Stimulated activated CD8-positive, alpha-beta memory T cell treated with anti-CD3 and anti-CD28 coated beads, Interleukin-4, amount 100 ng/mL, for 1 hour (primary cell): ENCODE data around the gene KCNK17.
"Not testable (repeated sequence)": the region's sequence is repeated elsewhere in the genome, so short reads cannot be mapped to it uniquely, and the experiment has no call there.

Source experiments
- DNase-seq, 2 donors: peaks; one replicate each; pipeline ENCODE4 v3.0.0-alpha.2; 2020; ENCODE audit warnings: low read depth in 2 of 2, low spot score in 1 of 2

The KCNK17 gene

DNA sequence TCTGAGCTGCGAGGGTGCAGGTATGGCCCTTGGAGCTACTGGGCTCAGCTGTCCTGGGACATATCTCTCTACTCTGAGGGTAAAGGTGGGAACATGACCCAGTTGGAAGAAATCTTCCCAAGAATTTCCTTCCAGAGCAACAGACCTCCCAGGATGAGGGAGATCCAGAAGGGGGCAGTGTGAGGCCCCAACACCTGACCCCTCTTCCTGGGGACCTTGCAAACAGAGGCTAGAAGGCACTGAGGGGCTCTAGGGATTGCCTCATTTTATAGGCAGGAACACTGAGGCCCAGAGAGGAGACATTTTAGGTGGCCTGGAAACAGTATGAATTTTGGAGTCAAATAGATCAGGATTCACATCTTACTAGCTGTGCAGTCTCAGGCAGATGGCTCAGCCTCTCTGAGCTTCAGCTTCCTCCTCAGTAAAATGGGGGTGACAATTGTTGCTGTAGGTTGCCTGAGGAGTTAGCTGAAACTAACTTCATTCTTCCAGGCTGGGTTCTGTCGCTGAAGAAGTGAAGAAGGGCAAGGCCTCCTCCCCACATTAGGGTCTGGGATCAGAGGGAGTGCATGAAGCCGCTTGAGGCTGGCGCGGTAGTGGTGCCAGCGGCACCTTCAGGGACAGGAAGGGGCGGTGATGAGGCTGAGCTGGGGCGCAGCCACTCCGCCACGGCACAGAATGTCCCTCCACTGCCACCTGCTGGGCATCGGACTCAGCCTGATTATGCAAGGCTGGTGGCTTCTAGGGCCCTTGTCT lies 11.4 kb downstream of the KCNK17 start:
- DNase-seq, result peak; percentile 63 to 69

DNA sequence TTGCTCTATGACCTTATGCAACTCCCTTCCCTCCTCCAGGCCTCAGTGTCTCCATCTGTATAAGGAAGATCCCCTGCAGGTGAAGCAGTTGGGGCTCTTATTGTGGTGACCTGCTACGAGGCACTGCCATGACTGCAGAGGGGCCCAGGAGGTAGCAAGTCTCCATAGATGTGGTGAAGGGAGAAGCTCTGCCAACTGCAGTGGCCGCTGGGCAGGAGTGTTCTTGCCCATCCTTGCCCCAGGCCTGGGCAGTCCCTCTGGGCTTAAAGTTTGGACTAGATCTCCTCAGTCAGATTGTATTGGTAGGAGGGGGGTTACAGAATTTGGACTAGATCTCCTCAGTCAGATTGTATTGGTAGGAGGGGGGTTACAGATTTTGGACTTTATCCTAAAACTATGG lies 12.2 kb downstream of the KCNK17 start:
- no peak for DNase-seq

DNA sequence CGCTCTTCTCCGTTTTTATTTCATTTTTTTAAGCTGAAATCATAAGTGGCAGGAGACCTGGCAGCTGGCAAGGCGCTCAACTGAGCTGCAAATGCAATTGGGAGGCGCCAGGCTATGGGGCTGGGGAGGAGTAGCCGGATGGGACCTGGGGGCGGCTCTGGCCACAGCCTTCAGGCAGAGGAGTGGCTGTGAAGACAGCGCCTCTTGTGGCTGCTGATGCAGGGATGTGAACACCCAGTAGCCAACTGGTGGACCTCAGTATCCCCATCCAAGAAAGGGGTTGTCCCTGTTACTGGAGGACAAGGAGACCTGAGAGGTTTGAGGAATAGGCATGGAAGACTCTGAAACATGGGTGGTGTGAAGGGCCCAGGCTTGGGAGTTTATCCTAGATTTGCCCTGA lies 12.6 kb downstream of the KCNK17 start:
- DNase-seq, result no peak

DNA sequence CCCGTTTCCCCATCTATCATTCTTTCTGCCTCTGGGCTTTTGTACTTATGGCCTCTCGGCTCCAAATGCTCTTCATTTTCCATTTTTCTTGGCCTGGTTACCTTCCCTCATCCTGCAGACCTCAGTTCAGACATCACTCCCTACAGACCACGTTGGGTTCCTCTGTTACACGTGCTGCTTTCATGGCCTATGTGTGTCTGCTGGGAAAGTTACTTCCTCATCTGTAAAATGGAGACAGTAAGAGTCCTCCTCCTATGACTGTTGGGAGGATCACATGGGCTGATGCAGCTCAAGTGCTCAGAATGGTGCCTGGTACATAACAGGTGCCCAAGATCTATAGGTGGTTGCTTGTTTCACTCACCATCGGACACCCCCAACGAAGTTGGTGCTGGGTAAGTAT lies 13.5 kb downstream of the KCNK17 start:
- DNase-seq, result no peak

DNA sequence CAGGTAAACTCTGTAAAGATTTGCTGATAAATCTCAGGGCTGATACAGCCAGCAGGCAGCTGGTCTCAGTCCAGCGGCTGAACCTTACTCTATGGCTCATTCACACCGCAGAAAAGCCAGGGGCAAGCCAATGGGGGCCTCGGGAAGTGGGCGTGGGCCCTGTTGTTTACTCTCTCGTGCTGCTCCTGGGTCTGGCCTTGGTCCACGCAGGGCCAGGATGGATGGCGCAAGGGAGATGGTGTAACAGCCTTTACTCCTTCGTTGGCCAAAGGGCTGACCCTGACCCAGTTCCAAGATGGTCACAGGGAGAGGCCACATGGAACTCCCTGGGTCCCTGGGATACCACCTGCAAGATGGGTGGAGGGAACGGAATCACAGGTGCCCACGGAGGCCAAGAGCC lies 16.2 kb downstream of the KCNK17 start:
- no peak for DNase-seq

DNA sequence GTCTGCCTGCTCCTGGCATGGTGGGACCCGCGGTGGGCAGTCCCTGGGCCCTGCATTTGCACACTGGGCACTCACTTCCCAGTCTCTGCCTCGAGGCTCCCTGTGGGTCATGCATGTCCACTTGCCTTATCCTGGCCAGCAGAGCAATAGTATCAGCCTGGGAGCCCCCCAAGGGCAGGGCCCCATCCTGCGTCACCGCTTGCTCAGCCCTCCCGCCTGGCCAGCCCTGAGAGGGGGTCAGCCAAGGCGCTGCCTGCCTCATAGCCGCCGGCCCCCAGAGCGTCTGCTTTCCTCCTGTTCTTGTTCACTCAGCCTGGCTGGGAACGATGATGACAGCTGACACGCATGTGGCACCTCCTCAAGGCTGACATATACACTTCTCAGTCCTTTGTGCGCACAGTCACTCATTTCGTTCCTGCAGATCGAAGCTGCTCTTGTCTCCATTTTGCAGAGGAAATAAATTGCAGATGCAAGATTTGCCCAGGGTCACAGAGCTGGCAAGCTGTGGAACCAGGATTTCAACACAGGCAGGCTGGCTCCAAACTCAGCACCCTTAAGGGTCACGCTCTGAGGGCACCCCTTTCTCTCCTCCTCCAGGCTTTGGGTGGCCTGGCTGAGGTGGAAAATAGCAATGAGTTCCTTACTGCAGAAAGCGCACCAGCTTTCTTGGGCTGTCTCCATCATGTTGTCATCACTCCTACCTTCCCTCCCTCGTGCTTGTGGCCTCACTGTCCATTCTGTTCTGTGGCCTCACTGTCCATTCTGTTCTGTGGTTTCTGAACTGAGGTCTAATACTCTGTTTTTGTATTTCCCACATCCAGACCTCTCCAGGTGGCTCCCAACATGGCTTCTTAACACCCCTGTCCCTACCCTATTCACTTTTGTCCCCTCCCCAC lies 17.2 kb downstream of the KCNK17 start:
- DNase-seq, result no peak

DNA sequence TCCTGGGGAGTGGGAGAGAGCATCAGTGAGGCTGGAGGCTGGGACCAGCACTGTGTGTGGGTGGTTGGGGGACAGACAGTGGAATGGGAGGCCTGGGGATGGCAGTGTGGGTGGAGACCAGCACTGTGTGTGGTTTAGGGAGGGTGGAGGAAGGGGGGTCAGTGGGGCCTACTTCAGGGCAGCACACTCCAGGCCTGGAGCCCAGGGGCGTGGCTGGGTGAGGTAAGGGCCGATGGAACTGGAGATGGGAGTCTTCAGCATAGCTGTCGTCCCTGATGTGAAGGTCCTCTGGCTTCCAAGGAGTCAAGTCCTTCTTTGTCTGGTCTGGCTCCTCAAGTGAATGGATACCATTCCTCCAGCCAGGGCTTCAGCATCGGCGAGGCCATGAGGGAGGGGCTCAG lies 18.6 kb downstream of the KCNK17 start:
- DNase-seq, result no peak

DNA sequence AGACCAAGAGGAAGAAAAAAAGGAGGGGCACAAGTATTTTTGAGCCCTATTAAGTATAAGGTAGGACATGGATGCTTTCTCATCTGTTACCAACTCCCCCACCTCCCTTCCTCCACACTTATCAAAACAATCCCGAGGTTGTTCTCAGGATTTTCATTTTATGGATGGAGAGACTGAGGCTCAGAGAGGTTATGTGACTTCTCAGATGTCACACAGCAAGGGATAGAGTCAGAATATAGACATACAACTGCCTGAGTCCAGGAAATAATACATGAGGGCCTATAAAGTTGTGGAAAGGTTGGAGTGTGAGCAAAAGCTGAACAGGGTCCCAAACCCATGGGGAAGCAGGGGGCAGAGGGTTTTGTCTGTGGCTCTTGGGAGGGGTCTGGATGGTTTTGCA lies 19.3 kb downstream of the KCNK17 start:
- no peak for DNase-seq

DNA sequence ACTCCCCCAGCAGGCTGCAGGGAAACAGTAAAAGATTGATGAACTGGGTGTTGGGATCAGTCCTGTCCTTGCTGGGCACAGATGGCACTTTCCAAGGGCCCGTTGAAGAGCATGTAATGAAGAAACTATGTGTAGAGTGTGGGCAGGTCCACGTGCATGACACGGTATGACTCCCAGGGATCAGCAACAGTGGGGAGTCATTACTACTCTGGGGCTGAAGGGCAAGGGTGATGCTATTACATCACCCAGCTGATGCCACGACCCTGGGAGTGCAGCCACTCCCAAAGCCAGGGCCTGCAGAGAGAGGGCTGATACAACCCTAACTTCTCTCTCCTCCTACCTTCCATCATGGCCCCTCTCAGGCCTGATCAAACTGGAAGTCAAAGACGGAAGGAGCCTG lies 20.1 kb downstream of the KCNK17 start:
- no peak for DNase-seq

DNA sequence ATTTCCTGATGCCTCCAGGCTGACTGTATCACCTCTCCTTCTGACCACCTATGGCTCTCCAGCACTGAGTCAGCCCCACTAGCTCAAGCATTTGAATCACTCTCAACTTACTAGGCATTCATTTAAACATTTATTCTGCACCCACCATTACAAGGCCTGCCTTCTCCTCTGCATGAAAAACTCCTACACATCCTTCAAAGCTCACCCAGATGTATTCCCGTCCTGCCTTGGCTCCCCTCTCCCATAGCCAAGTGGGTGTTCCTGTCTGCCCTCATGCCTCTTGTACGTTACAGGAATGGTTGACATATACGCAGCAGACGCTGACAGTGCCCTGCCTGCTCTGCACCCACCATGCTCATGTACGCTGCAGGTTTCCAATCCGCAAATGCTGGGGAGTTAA lies 21.6 kb downstream of the KCNK17 start:
- no peak for DNase-seq

DNA sequence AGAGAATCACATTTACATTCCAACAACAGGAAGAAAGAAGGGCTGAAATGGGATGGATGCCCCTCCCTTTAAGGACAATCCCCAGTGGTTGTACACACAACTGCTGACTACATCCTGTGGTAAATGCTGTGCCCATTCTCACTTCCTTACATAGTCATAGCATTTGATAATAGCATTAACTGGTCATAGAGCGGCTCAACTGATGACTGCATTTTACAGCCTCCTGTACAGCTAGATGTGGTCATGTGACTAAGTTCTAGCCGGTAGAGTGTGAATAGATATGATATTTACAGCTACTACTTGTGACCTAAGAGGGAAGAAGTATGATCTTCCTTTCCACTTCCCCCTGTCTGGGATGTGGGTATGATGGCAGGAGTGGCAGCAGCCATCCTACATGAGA lies 24.7 kb downstream of the KCNK17 start:
- DNase-seq, result no peak

DNA sequence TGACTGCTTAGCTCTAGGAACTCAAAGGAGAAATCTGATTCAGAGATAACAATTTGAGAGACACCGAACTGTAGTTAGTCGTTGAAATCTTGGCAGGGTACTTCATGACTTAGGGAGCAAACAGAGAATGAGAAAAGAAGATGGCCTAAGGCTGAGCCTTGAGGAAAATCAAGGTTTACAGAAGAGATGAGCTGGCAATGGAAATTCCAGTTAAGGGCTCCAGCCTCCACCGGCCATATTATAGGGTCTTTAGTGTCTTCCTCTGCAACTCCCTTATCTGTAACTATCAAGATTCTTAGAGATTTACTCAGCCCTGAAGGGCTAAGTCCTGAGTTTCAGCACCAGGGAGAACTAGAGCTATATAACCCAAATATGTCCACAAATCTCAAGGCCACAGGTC lies 26.6 kb downstream of the KCNK17 start:
- DNase-seq, result no peak

DNA sequence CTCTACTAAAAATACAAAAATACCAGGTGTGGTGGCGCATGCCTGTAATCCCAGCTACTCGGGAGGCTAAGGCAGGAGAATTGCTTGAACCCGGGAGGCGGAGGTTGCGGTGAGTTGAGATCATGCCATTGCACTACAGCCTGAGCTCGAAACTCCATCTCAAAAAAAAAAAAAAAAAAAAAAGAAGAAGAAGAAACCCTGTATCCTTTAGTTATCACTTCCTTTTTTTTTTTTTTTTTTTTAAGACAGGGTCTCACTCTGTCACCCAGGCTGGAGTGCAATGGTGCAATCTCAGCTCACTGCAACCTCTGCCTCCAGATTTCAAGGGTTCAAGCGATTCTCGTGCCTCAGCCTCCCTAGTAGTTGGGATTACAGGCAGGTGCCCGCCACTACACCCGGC lies 27.6 kb downstream of the KCNK17 start:
- not testable (repeated sequence) for DNase-seq

DNA sequence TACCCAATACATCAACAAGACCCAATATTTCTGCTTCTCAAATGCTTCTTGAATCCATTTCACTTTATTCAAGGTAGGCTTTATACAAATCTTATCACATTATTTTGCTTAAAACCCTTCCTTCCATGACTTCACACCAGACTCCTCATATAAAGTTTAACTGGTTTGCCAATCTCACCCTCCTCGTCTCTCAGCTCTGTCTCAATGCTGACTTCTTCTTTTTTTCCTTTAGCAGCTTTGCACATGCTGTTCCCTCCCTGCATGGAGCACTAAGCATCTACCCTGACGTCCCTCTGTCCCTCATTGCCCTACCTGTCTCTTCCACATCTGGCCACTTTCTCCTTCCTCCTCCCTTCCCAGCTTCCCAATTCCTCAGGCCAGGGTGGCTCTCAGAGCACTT lies 31.4 kb downstream of the KCNK17 start:
- DNase-seq, result no peak

DNA sequence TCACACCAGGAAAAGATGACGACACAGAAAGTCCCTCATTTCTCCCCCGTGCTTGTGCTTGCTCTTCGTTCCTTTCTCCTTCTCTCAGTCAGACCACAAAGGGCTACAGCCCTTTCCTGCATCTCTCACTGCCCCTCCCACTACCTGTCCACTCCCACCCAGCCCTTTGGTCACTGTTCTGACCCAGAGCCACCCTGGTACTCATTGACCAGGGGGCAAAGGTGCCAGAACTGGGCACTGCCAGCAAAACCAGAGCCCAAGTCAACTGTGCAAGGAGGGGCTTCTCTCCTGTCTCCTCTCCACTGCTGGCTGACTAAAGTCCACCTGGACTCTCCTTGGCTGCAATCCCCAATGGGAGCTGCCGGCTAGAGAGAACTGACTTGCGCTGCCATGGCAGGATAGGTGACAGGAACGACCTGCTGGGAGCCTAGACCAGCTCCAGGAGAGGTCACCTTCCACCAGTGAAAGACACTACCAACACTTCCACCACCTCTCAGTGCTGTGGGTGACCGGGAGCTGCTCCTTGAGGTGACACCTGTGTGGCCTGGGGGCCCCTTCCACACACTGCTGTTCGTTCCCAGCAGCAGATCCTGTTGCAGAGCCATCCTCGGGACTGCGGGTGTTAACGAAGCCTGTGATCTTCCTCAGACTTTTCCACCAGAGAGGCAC lies 32.8 kb downstream of the KCNK17 start:
- DNase-seq, result no peak

DNA sequence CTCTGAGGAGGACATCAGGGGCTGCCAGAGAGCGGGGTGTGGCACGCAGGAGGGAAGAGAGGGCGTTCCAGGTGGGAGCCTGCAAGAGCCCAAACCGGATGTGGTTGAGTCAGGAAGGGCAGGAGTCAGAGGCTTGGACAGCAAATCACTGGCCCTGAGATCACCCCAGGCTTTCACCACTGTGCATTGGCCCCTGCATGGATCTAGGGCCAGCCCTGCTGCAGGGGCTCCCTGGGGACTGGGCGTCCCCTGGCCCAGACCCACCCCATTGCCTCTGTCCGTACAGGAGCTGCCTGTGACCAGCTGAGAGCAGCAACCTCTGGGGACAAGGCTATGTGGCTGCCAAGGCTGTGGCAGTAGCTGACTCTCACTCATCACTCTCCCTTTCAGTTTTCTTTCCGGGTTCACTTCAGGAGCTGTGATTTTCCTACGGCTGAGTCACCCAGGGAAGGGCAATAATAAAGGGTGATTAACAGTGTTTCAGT lies 33.9 kb downstream of the KCNK17 start:
- no peak for DNase-seq

DNA sequence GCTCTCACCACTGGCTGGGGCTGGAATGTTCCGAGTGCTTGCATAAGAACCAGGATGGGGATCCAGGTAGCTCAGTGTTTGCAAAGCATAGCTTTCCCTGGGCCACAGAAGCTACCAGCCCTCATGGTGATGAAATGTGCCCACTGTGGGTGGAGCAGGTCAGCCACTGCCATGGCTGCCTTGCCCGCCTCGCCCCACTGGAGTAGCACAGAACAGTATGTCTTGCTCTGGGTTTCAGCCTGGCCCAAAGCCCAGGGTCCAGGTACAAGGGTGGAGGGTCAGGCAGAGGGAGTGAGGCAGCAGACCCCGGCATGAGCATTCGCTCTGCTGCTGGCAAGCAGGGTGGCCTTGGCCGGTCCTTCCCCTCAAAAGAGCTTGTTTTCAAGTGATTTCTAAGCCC lies 34.7 kb downstream of the KCNK17 start:
- DNase-seq, result no peak

DNA sequence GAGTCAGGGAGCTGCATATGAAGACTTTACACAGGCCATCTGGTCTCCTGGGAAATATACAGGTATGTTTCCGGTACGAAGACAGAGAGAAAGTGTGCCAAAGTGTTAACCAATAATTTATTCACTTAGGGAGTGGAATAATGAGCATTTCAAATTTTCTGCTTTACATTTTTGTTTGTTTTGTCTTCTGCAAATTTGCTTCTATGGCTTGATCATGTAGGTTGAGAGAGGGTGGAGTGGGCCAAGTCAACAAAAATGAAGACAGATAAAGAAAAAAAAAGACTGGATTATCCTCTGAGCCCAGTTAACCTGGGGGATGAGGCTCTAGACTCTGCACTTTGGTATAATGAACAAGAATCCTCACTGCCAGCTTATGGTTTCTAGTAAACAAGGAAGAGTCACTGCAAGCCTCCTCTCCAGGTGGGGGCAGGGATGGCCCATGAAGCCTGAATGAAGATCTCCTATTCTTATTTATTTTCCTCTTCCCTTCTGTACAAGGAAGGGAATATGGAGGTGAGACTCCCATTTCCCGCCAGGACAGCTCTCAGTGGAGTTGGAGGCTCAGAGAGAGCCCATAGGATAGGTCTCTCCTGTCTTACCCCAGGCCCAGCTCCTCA lies 37.7 kb downstream of the KCNK17 start:
- no peak for DNase-seq

DNA sequence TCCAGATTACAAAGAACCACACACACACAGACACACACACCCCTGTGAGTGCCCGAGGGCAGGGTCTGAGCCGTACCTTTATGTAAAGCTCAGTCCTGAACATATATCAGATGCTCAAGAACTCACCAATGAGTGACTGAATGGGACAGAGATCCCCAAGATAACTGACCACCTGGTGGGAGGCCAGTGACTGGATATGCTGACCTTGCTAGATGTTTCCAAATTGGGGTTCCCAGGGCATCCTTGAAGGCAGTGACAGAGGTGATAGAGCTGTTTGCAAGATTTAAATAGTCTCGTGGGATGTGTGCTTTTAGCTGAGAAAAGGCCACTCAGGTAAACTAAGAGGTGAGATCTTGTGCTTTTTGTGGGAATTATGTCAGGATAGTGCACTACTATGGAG lies 39.3 kb downstream of the KCNK17 start:
- no peak for DNase-seq

DNA sequence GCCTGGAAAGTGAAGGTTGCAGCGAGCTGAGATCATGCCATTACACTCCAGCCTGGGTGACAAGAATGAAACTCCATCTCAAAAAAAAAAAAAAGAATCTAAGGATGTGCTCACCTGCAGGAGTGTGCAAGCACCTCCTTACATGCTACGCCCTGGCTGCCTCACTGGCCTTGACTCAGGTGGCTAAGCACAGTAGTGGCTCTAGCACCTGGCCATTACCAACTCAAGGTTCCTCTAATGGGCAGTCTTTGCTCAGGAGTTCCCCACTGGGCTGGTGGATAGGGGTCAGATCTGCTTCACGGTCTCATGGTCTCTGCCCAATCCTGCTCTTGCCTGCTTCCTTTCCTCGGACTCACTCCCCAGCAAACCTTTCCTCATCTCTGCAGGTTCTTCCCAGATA lies 39.7 kb downstream of the KCNK17 start:
- DNase-seq, result no peak

DNA sequence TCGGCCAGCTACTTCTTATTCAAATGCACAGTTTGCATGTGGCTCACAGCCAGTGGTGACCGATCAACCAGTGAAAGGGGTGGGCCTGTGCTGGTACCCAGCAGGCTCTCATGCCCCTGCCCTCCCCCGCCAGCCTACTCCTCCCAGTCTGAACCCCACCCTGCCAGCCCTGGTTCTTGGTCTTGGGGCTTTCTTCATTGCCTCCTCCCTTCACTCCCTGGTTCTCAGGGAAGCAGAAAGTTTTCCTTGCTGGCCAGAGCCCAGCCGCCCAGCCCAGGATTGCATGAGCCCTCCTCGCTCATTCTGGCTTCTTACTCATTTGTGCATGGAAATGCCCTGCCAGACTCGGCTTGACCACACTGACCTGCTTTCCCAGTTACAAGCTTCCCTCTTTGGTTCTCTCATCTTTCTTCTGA lies 40.8 kb downstream of the KCNK17 start:
- no peak for DNase-seq
